AG04450 (cell line): ENCODE measurements around the gene TRDN. TPM values are rescaled to one million over a fixed set of nuclear protein-coding genes. Genes with fewer than 3 reads are reported as not detected.
A peak's percentile ranks its signal among the peaks of the same experiment; 100 is the strongest.

Experiments used
- CTCF ChIA-PET: fragments of 300-600, 350-600 bp; formaldehyde crosslinking; extraction: SDS; loops from one replicate; lab custom pipeline; 2022; ENCODE audit warnings: antibody characterized with exemption, inconsistent platforms; lab: Charles Lee
- POLR2A ChIA-PET: fragments of 350-600 bp; formaldehyde crosslinking; extraction: SDS; loops from one replicate; lab custom pipeline; 2021; ENCODE audit warnings: antibody characterized with exemption, inconsistent platforms; lab: Yijun Ruan, JAX
- DNase-seq: peaks from one replicate; pipeline ENCODE4 v3.0.0-alpha.2; 2011; ENCODE audit warnings: low read depth, low spot score
- H3K27ac ChIP-seq: one replicate; pipeline ENCODE4 v1.5.1; 2012; ENCODE audit warnings: low read depth, low read length, control low read depth
- H3K27me3 ChIP-seq: one replicate; pipeline ENCODE4 v1.6.0; 2012; ENCODE audit warnings: low read length; ENCODE audit not compliant: control insufficient read depth, insufficient read depth
- H3K4me3 ChIP-seq: 2 replicates; pipeline ENCODE4 v1.5.1; 2011; ENCODE audit warnings: mild to moderate bottlenecking, low read depth, low read length, control low read depth
- H3K9me3 ChIP-seq: 2 replicates; pipeline ENCODE4 v1.5.1; 2012; ENCODE audit warnings: low read length; ENCODE audit not compliant: control insufficient read depth, insufficient read depth
- CTCF ChIP-seq: IDR thresholded peaks from 2 replicates; pipeline ENCODE4 v1.5.1; 2011; ENCODE audit warnings: low read depth, low read length, control low read depth, inconsistent platforms
- polyA plus RNA-seq: library from polyadenylated mRNA; depleted of rRNA; stranded (reverse); fragments of >200 nt; gene quantifications from 2 replicates; pipeline ENCODE4 v1.2.3, GENCODE V29; 2011

TRDN gene
- polyA plus RNA-seq, 1 experiment, result not detected

DNA sequence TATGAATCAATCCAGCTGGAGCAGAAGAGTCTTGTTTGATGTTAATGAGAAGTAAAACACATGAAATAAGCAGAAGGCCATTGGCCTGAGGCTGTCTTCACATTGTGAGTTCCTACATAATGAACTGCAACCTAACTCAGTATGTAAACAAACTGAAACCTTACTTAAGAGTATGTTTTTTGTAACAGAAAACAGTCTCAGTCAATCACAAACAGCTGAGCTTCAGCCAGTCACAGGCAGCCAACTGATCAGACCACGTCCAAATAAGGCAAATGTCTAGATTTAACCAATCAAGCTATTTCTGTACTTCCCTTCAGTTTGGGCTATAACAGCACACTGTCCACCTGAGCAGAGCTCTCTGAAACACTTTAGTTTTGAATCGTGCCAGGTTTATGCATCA is 234.7 kb downstream of the TRDN start:
- ChIA-PET POLR2A (no interaction called here), CTCF (interaction anchor here (0.7 kb wide), 1 partner anchor 16 kb away, joined by 3 read pairs; no protein-coding TSS in a partner anchor)
- no peak for DNase-seq
- Histone ChIP-seq H3K4me3 (no peak overlapping the region), H3K9me3 (peaks cover 7% of the 10 kb centered on the region; the same call in 1 of the 2 replicates), H3K27me3 (no peaks in the 10 kb centered on the region), H3K27ac (no peak overlapping the region)
- TF ChIP-seq CTCF, result no peak

- no peak overlapping the region for H3K27ac ChIP-seq
- H3K4me3 ChIP-seq, result no peak overlapping the region
- ChIA-PET POLR2A (interaction anchor here (1.3 kb wide), 1 partner anchor 34 kb away, joined by 3 read pairs; no protein-coding TSS in a partner anchor), CTCF (no interaction called here)
- H3K27me3 ChIP-seq, result no peaks in the 10 kb centered on the region
- no peak for TF ChIP-seq CTCF
- no peak for DNase-seq
- peaks cover 7% of the 10 kb centered on the region; the same call in 1 of the 2 replicates for H3K9me3 ChIP-seq
Observed at GRCh38 chr6:123398072-123398471, 238.7 kb downstream of the TRDN start.

DNA sequence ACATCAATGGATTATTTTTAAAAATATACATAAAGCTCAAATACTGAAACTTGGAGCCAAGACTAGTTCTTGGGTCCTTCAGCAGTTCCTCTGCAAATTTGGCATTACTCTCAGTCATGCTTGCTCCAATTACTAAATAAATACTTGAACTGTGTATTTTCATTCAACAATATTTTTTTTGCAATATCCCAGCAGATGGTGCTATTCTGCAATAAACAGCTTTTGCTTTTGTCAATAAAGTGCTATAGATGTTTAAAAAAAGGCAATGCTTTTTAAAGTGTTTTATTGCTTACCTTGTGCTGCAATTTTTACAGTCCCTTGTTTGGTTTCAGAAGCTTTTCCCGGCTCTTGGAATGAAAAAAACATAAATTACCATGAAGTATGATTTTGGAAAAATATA is 243.4 kb downstream of the TRDN start:
- ChIA-PET POLR2A (no interaction called here), CTCF (interaction anchor here (0.5 to 1.7 kb wide), 2 partner anchors 11 to 322 kb away, joined by 3 to 5 read pairs; no protein-coding TSS in a partner anchor)
- Histone ChIP-seq H3K9me3 (peaks cover 4% of the 10 kb centered on the region; the same call in 1 of the 2 replicates), H3K4me3 (no peak overlapping the region), H3K27ac (no peak overlapping the region), H3K27me3 (no peaks in the 10 kb centered on the region)
- TF ChIP-seq CTCF, result peak; percentile 17; the same call in 1 of the 2 replicates
- no peak for DNase-seq

- Histone ChIP-seq H3K9me3 (no peaks in the 10 kb centered on the region; the same call in 1 of the 2 replicates), H3K4me3 (no peak overlapping the region), H3K27ac (no peak overlapping the region), H3K27me3 (no peaks in the 10 kb centered on the region)
- TF ChIP-seq CTCF, result no peak
- no peak for DNase-seq
- POLR2A ChIA-PET, result no interaction called here
- CTCF ChIA-PET, result no interaction called here
Observed at GRCh38 chr6:123383718-123384117, 253.0 kb downstream of the TRDN start.

- no peaks in the 10 kb centered on the region; the same call in 1 of the 2 replicates for H3K9me3 ChIP-seq
- ChIA-PET POLR2A (no interaction called here), CTCF (interaction anchor here (0.9 kb wide), 1 partner anchor 511 kb away, joined by 3 read pairs; no protein-coding TSS in a partner anchor)
- no peak overlapping the region for H3K27ac ChIP-seq
- H3K4me3 ChIP-seq, result no peak overlapping the region
- no peaks in the 10 kb centered on the region for H3K27me3 ChIP-seq
- TF ChIP-seq CTCF, result no peak
- DNase-seq, result no peak
Observed at GRCh38 chr6:123380257-123380656, 256.5 kb downstream of the TRDN start.
